Measurements from ENCODE around the gene RILPL2. TPM values are rescaled to one million over a fixed set of nuclear protein-coding genes. Genes with fewer than 3 reads are reported as not detected.
"Not testable (repeated sequence)": the region's sequence is repeated elsewhere in the genome, so short reads cannot be mapped to it uniquely, and the experiment has no call there.

The RILPL2 gene
- total and polyA plus RNA-seq, 2 of the 13 experiments (the other 11 are each of a cell fraction or from before 2014, with no cell fraction given), result 2.7 to 8.1 TPM

- TF ChIP-seq ZNF720 (CRISPR knock-in tag; IDR thresholded peaks at IDR 0.05), result no peak
Measured at GRCh38 chr12:123369229-123369628, 67.3 kb downstream of the RILPL2 start (continued).

DNA sequence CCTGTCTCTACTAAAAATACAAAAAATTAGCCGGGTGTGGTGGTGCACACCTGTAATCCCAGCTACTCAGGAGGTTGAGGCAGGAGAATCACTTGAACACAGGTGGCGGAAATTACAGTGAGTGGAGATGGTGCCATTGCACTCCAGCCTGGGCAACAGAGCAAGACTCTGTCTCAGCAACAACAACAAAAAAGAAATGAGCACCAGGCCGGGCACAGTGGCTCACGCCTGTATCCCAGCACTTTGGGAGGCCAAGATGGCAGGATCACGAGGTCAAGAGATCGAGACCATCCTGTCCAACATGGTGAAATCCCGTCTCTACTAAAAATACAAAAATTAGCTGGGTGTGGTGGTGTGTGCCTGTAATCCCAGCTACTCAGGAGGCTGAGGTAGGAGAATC lies 68.1 kb downstream of the RILPL2 start:
- not testable (repeated sequence) for DNase-seq (ENCODE audit: low spot score); H3K27ac ChIP-seq (ENCODE audit: extremely low read length, insufficient read depth, low read length)

GRCh38 chr12:123367511-123367910 lies 69.0 kb downstream of the RILPL2 start:
- 95% methylated on average over 3 of the region's 4 CpGs for WGBS (ENCODE audit: low lambda C conversion rate)
- Histone ChIP-seq H2AFZ (ENCODE audit: low read length) (no peak overlapping the region), H3K27me3 (ENCODE audit: control insufficient read depth in 1 of 2, insufficient read depth in 2 of 2, low read length in 2 of 2) (no peaks in the 10 kb centered on the region; a peak in 1 of 5 replicates), H3K36me3 (replicated peaks in 1 of 2; ENCODE audit: control insufficient read depth in 1 of 2, insufficient read depth in 2 of 2, low read length in 2 of 2) (no peaks in the 10 kb centered on the region), H4K20me1 (ENCODE audit: insufficient read depth, low read length) (peaks cover 15% of the 10 kb centered on the region), H3K27ac (ENCODE audit: extremely low read length, insufficient read depth, low read length) (no peak overlapping the region), H3K9ac (ENCODE audit: insufficient read depth, low read depth, low read length) (no peak overlapping the region), H3K9me3 (ENCODE audit: low read length) (no peaks in the 10 kb centered on the region), H3K4me2 (ENCODE audit: low read depth, low read length) (no peak overlapping the region), H3K4me3 (replicated peaks in 1 of 3; ENCODE audit: insufficient read depth in 1 of 3, low read depth in 2 of 3, low read length in 3 of 3) (no peak overlapping the region), H3K79me2 (ENCODE audit: insufficient read depth, low read length) (peaks cover 21% of the 10 kb centered on the region), H3K4me1 (ENCODE audit: insufficient read depth, low read length) (peaks cover 29% of the 10 kb centered on the region)
- no peak for ATAC-seq
- BruUV-seq (replicated peaks), result no TSS peak
- POLR2A ChIA-PET, result no interaction called here
- intact Hi-C loops (cut with micrococcal nuclease; ENCODE audit: unreplicated experiment), result no loop called here
- TF ChIP-seq, protein P1, sequence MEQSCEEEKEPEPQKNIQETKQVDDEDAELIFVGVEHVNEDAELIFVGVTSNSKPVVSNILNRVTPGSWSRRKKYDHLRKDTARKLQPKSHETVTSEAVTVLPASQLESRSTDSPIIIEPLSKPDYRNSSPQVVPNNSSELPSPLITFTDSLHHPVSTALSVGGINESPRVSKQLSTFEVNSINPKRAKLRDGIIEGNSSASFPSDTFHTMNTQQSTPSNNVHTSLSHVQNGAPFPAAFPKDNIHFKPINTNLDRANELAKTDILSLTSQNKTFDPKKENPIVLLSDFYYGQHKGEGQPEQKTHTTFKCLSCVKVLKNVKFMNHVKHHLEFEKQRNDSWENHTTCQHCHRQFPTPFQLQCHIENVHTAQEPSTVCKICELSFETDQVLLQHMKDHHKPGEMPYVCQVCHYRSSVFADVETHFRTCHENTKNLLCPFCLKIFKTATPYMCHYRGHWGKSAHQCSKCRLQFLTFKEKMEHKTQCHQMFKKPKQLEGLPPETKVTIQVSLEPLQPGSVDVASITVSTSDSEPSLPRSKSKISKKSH (CRISPR knock-in tag; IDR thresholded peaks at IDR 0.05; ENCODE audit: borderline replicate concordance), result no peak
- TF ChIP-seq PAF1 (CRISPR knock-in tag; IDR thresholded peaks at IDR 0.05) (no peak), ATF7 (IDR thresholded peaks at IDR 0.05) (no peak), ATF7 (CRISPR knock-in tag; IDR thresholded peaks at IDR 0.05) (no peak)
- in situ Hi-C loops (cut with HindIII; ENCODE audit: extremely low pct_ligation_motif_present, low pct_unique_long_range_greater_than_20kb), result no loop called here
- no peak for DNase-seq (ENCODE audit: low spot score)
- CTCF ChIA-PET (ENCODE audit: low intra/inter-chr PET ratio, low total read pairs), result no interaction called here
- FAIRE-seq, result no peak

More for the DNA sequence above, 68.1 kb downstream of the RILPL2 start:
- WGBS (ENCODE audit: low lambda C conversion rate), result 91% methylated on average over 7 of the region's 7 CpGs
- intact Hi-C loops (cut with micrococcal nuclease; ENCODE audit: unreplicated experiment); H3K9me3 ChIP-seq (ENCODE audit: low read length); H3K27me3 ChIP-seq (ENCODE audit: control insufficient read depth in 1 of 2, insufficient read depth in 2 of 2, low read length in 2 of 2); H3K4me2 ChIP-seq (ENCODE audit: low read depth, low read length); ATAC-seq; H3K9ac ChIP-seq (ENCODE audit: insufficient read depth, low read depth, low read length); H3K36me3 ChIP-seq (replicated peaks in 1 of 2; ENCODE audit: control insufficient read depth in 1 of 2, insufficient read depth in 2 of 2, low read length in 2 of 2); H2AFZ ChIP-seq (ENCODE audit: low read length); BruUV-seq (replicated peaks); H4K20me1 ChIP-seq (ENCODE audit: insufficient read depth, low read length); in situ Hi-C loops (cut with HindIII; ENCODE audit: extremely low pct_ligation_motif_present, low pct_unique_long_range_greater_than_20kb); H3K4me3 ChIP-seq (replicated peaks in 1 of 3; ENCODE audit: insufficient read depth in 1 of 3, low read depth in 2 of 3, low read length in 3 of 3); POLR2A ChIA-PET; FAIRE-seq; CTCF ChIA-PET (ENCODE audit: low intra/inter-chr PET ratio, low total read pairs): not testable (repeated sequence)
- Histone ChIP-seq H3K4me1 (ENCODE audit: insufficient read depth, low read length) (peaks cover 30% of the 10 kb centered on the region), H3K79me2 (ENCODE audit: insufficient read depth, low read length) (peaks cover 12% of the 10 kb centered on the region)

Other genes starting within 250 kb of the RILPL2 start
- 63.4 and 105 TPM in 2 replicates for gene MPHOSPH9, start 203.5 kb downstream of the RILPL2 start, total RNA-seq (2016; rRNA removed; fragmentation: Illumina TruSeq; extraction: Trizol)
- 12.8 and 20.3 TPM in 2 replicates for gene MPHOSPH9, start 203.5 kb downstream of the RILPL2 start, polyA plus RNA-seq (2011; rRNA removed)
- gene MTRFR, start 203.2 kb downstream of the RILPL2 start, total RNA-seq (2016; rRNA removed; fragmentation: Illumina TruSeq; extraction: Trizol), result 9.9 and 10.0 TPM in 2 replicates
- gene MTRFR, start 203.2 kb downstream of the RILPL2 start, polyA plus RNA-seq (2011; rRNA removed), result 6.6 and 7.1 TPM in 2 replicates
- 124 and 127 TPM in 2 replicates for gene CDK2AP1, start 164.8 kb downstream of the RILPL2 start, total RNA-seq (2016; rRNA removed; fragmentation: Illumina TruSeq; extraction: Trizol)
- gene CDK2AP1, start 164.8 kb downstream of the RILPL2 start, polyA plus RNA-seq (2011; rRNA removed), result 86.4 and 134 TPM in 2 replicates
- 40.2 and 69.6 TPM in 2 replicates for gene SBNO1, start 71.8 kb downstream of the RILPL2 start, total RNA-seq (2016; rRNA removed; fragmentation: Illumina TruSeq; extraction: Trizol)
- 8.7 and 10.9 TPM in 2 replicates for gene SBNO1, start 71.8 kb downstream of the RILPL2 start, polyA plus RNA-seq (2011; rRNA removed)
- 22.5 and 26.5 TPM in 2 replicates for gene KMT5A, start 52.6 kb downstream of the RILPL2 start, total RNA-seq (2016; rRNA removed; fragmentation: Illumina TruSeq; extraction: Trizol)
- gene KMT5A, start 52.6 kb downstream of the RILPL2 start, polyA plus RNA-seq (2011; rRNA removed), result 12.4 and 14.0 TPM in 2 replicates
- gene SNRNP35, start 21.5 kb upstream of the RILPL2 start, total RNA-seq (2016; rRNA removed; fragmentation: Illumina TruSeq; extraction: Trizol), result 21.9 and 22.6 TPM in 2 replicates
- 11.3 and 11.9 TPM in 2 replicates for gene SNRNP35, start 21.5 kb upstream of the RILPL2 start, polyA plus RNA-seq (2011; rRNA removed)
- 3.9 and 5.8 TPM in 2 replicates for gene RILPL1, start 97.0 kb upstream of the RILPL2 start, total RNA-seq (2016; rRNA removed; fragmentation: Illumina TruSeq; extraction: Trizol)
- 28.4 and 32.0 TPM in 2 replicates for gene RILPL1, start 97.0 kb upstream of the RILPL2 start, polyA plus RNA-seq (2011; rRNA removed)
- 202 and 240 TPM in 2 replicates for gene TMED2, start 147.9 kb upstream of the RILPL2 start, total RNA-seq (2016; rRNA removed; fragmentation: Illumina TruSeq; extraction: Trizol)
- 166 and 200 TPM in 2 replicates for gene TMED2, start 147.9 kb upstream of the RILPL2 start, polyA plus RNA-seq (2011; rRNA removed)
- 29.5 and 37.0 TPM in 2 replicates for gene DDX55, start 165.4 kb upstream of the RILPL2 start, total RNA-seq (2016; rRNA removed; fragmentation: Illumina TruSeq; extraction: Trizol)
- gene DDX55, start 165.4 kb upstream of the RILPL2 start, polyA plus RNA-seq (2011; rRNA removed), result 21.1 and 22.2 TPM in 2 replicates
- gene EIF2B1, start 197.0 kb upstream of the RILPL2 start, total RNA-seq (2016; rRNA removed; fragmentation: Illumina TruSeq; extraction: Trizol), result 37.4 and 45.1 TPM in 2 replicates
- gene EIF2B1, start 197.0 kb upstream of the RILPL2 start, polyA plus RNA-seq (2011; rRNA removed), result 18.7 and 20.1 TPM in 2 replicates
- gene GTF2H3, start 197.1 kb upstream of the RILPL2 start, total RNA-seq (2016; rRNA removed; fragmentation: Illumina TruSeq; extraction: Trizol), result 58.8 and 88.6 TPM in 2 replicates
- 24.6 and 35.8 TPM in 2 replicates for gene GTF2H3, start 197.1 kb upstream of the RILPL2 start, polyA plus RNA-seq (2011; rRNA removed)
- 4.1 and 8.1 TPM in 2 replicates for gene TCTN2, start 234.4 kb upstream of the RILPL2 start, total RNA-seq (2016; rRNA removed; fragmentation: Illumina TruSeq; extraction: Trizol)
- 3.9 and 5.0 TPM in 2 replicates for gene TCTN2, start 234.4 kb upstream of the RILPL2 start, polyA plus RNA-seq (2011; rRNA removed)

All from HepG2 (cell line).